Stimulated activated CD8-positive, alpha-beta memory T cell treated with anti-CD3 and anti-CD28 coated beads, Interleukin-4, amount 100 ng/mL, for 24 hours (primary cell): ENCODE measurements around the gene CRY1.
"Not testable (repeated sequence)": the region's sequence is repeated elsewhere in the genome, so short reads cannot be mapped to it uniquely, and the experiment has no call there.

Experiments used
- DNase-seq: peaks from one replicate; pipeline ENCODE4 v3.0.0-alpha.2; 2020; ENCODE audit warnings: low read depth

Gene CRY1

GRCh38 chr12:106999446-106999845 lies 93.9 kb downstream of the CRY1 start:
- no peak for DNase-seq

GRCh38 chr12:106997916-106998315 lies 95.4 kb downstream of the CRY1 start:
- no peak for DNase-seq

GRCh38 chr12:106996102-106996501 lies 97.2 kb downstream of the CRY1 start:
- not testable (repeated sequence) for DNase-seq

- no peak for DNase-seq
These were observed 98.6 kb downstream of the CRY1 start for GRCh38 chr12:106994579-106995220.

GRCh38 chr12:106987846-106988245 lies 105.5 kb downstream of the CRY1 start:
- no peak for DNase-seq

- DNase-seq = peak; percentile 74
These were observed 106.5 kb downstream of the CRY1 start, which contains the start of gene MTERF2 for GRCh38 chr12:106986625-106987389. TSS of gene MTERF2 (minus strand) at chr12:106987146. CDS start at chr12:106978714, 8,432 bp downstream.

- no peak for DNase-seq
These were observed 107.2 kb downstream of the CRY1 start for GRCh38 chr12:106986135-106986534.

- DNase-seq = no peak
These were observed 107.9 kb downstream of the CRY1 start for GRCh38 chr12:106985479-106985878.

GRCh38 chr12:106984588-106985137 lies 108.7 kb downstream of the CRY1 start:
- DNase-seq = no peak

GRCh38 chr12:106982229-106982628 lies 111.1 kb downstream of the CRY1 start:
- DNase-seq = no peak

- DNase-seq = no peak
These were observed 111.6 kb downstream of the CRY1 start for GRCh38 chr12:106981788-106982187.

GRCh38 chr12:106980944-106981343 lies 112.4 kb downstream of the CRY1 start:
- no peak for DNase-seq

- DNase-seq = no peak
These were observed 115.1 kb downstream of the CRY1 start for GRCh38 chr12:106978035-106978800.

GRCh38 chr12:106976668-106977067 lies 116.7 kb downstream of the CRY1 start:
- no peak for DNase-seq

- DNase-seq = no peak
These were observed 117.2 kb downstream of the CRY1 start for GRCh38 chr12:106975993-106976658.

GRCh38 chr12:106975098-106975497 lies 118.3 kb downstream of the CRY1 start:
- no peak for DNase-seq

GRCh38 chr12:106974511-106974910 lies 118.8 kb downstream of the CRY1 start:
- DNase-seq = no peak

- no peak for DNase-seq
These were observed 119.8 kb downstream of the CRY1 start for GRCh38 chr12:106973545-106973944.

- DNase-seq = no peak
These were observed 122.3 kb downstream of the CRY1 start for GRCh38 chr12:106971065-106971464.

- DNase-seq = no peak
These were observed 128.8 kb downstream of the CRY1 start for GRCh38 chr12:106964526-106964925.

GRCh38 chr12:106962286-106962685 lies 131.1 kb downstream of the CRY1 start:
- DNase-seq = no peak

- DNase-seq = no peak
These were observed 132.9 kb downstream of the CRY1 start for GRCh38 chr12:106960443-106960842.
